ENCODE measurements around the gene RGL2. TPM values are rescaled to one million over a fixed set of nuclear protein-coding genes. Genes with fewer than 3 reads are reported as not detected.
"Not testable (repeated sequence)": the region's sequence is repeated elsewhere in the genome, so short reads cannot be mapped to it uniquely, and the experiment has no call there.

The RGL2 gene, protein sequence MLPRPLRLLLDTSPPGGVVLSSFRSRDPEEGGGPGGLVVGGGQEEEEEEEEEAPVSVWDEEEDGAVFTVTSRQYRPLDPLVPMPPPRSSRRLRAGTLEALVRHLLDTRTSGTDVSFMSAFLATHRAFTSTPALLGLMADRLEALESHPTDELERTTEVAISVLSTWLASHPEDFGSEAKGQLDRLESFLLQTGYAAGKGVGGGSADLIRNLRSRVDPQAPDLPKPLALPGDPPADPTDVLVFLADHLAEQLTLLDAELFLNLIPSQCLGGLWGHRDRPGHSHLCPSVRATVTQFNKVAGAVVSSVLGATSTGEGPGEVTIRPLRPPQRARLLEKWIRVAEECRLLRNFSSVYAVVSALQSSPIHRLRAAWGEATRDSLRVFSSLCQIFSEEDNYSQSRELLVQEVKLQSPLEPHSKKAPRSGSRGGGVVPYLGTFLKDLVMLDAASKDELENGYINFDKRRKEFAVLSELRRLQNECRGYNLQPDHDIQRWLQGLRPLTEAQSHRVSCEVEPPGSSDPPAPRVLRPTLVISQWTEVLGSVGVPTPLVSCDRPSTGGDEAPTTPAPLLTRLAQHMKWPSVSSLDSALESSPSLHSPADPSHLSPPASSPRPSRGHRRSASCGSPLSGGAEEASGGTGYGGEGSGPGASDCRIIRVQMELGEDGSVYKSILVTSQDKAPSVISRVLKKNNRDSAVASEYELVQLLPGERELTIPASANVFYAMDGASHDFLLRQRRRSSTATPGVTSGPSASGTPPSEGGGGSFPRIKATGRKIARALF
- total RNA-seq (10 to 100 TPM; 41.4 to 82.0 (median 64.9) TPM), polyA plus RNA-seq (10 to 100 TPM; 26.9 to 66.0 TPM)
- long read RNA-seq, donor 1, transcript RGL2-247 (18 exons, 3,278 nt) = major isoform, 31 of 227 reads
- long read RNA-seq, donor 1, transcript RGL2-238 (17 exons, 2,687 nt) = minor isoform, 10 of 227 reads
- long read RNA-seq, donor 1, partial matches to known transcripts = 100 of 227 reads
- long read RNA-seq, donor 1, other reads (novel, unspliced or antisense) = 85 of 227 reads
- long read RNA-seq, donor 2 = 0 reads
- long read RNA-seq, donor 3, transcript RGL2-247 (18 exons, 3,278 nt) = major isoform, 44 of 187 reads
- long read RNA-seq, donor 3, partial matches to known transcripts = 57 of 187 reads
- long read RNA-seq, donor 3, other reads (novel, unspliced or antisense) = 82 of 187 reads

DNA sequence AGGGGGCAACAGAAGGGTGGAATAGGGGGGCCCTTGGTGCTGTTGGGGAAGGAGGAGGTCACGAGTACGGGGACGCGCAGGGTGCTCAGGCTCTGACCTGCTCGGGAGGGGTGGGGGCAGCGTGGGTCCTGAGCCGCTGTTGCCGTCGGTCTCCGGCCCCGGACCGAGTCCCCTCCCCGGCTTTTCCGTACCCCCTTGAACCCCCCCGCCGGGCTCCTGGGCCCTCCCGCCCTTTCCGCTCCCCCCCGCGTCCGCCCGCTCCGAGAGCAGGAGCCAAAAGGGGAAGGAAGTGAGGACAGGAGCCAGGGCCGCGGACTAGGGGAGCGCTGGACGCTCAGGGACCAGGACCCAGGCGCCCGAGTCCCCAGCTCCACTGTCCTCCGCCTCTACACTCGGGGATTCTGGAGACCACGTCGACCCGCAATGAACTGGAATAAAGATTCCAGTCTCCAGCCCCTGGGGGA is at the start of gene RGL2:
TSS of gene RGL2 (minus strand) at position 170 of the 464 bp plus-strand sequence. CDS start 332 bp downstream, outside the sequence.
- no peak for TF ChIP-seq POLR2A (IDR thresholded peaks at IDR 0.05)
- TF ChIP-seq, protein P1, sequence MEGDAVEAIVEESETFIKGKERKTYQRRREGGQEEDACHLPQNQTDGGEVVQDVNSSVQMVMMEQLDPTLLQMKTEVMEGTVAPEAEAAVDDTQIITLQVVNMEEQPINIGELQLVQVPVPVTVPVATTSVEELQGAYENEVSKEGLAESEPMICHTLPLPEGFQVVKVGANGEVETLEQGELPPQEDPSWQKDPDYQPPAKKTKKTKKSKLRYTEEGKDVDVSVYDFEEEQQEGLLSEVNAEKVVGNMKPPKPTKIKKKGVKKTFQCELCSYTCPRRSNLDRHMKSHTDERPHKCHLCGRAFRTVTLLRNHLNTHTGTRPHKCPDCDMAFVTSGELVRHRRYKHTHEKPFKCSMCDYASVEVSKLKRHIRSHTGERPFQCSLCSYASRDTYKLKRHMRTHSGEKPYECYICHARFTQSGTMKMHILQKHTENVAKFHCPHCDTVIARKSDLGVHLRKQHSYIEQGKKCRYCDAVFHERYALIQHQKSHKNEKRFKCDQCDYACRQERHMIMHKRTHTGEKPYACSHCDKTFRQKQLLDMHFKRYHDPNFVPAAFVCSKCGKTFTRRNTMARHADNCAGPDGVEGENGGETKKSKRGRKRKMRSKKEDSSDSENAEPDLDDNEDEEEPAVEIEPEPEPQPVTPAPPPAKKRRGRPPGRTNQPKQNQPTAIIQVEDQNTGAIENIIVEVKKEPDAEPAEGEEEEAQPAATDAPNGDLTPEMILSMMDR (IDR thresholded peaks at IDR 0.05) = no peak
- TF ChIP-seq EP300 (IDR thresholded peaks at IDR 0.05) = no peak
- intact Hi-C loops (cut with DNase I) = loop anchor here in 1 of 4 donors (10.0 kb wide), 1 partner anchor 116 kb away; the partner anchor contains the start of genes CUTA and PHF1
- H3K27ac ChIP-seq = peak within 1 kb of the TSS; percentile 73 to 96
- H3K36me3 ChIP-seq = no peaks in the 10 kb centered on the region
- H3K4me3 ChIP-seq = peak within 1 kb of the TSS; percentile 69
- whole genome bisulfite sequencing, 3 donors = 0 to 1% (median 1%) methylated on average over 30 to 34 of the region's 34 CpGs
- H3K4me1 ChIP-seq (ENCODE audit: insufficient read depth) = peaks cover 9% of the 10 kb centered on the region
- no peaks in the 10 kb centered on the region for H3K27me3 ChIP-seq
- H3K9me3 ChIP-seq = no peaks in the 10 kb centered on the region
- peak; percentile 84 to 90 (median 87) for DNase-seq

GRCh38 chr6:33347816-33348215 is 49.1 kb upstream of the RGL2 start:
- intact Hi-C loops (cut with DNase I) = no loop called here
- 76 to 78% (median 77%) methylated on average over 5 of the region's 5 CpGs for WGBS, 3 donors
- H3K27ac ChIP-seq = no peak overlapping the region
- H3K4me3 ChIP-seq = no peak overlapping the region
- TF ChIP-seq EP300 (IDR thresholded peaks at IDR 0.05) = no peak
- TF ChIP-seq, protein P1 (IDR thresholded peaks at IDR 0.05) = no peak
- DNase-seq = no peak
- H3K4me1 ChIP-seq (ENCODE audit: insufficient read depth) = no peaks in the 10 kb centered on the region
- no peaks in the 10 kb centered on the region for H3K9me3 ChIP-seq
- no peaks in the 10 kb centered on the region for H3K27me3 ChIP-seq
- H3K36me3 ChIP-seq = no peaks in the 10 kb centered on the region

DNA sequence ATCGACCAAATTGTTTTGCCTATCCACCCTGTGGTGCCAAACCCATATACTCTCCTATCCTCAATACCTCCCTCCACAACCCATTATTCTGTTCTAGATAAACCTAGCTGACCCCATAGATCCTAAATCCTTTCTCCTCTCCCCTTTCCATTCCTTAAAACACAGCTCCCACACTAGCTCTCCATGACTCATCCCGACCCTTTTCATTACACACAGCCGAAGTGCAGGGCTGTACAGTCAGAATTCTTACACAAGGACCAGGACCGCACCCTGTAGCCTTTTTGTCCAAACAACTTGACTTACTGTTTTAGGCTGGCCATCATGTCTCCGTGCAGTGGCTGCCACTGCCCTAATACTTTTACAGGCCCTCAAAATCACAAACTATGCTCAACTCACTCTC is 48.2 kb upstream of the RGL2 start:
- H3K4me3 ChIP-seq; H3K27ac ChIP-seq; intact Hi-C loops (cut with DNase I); H3K9me3 ChIP-seq; H3K4me1 ChIP-seq (ENCODE audit: insufficient read depth); H3K27me3 ChIP-seq; H3K36me3 ChIP-seq; DNase-seq: not testable (repeated sequence)
- WGBS, 3 donors = 68 to 83% (median 78%) methylated on average over 5 of the region's 5 CpGs

GRCh38 chr6:33344701-33345697 is 46.3 kb upstream of the RGL2 start:
- Histone ChIP-seq H3K4me3 (no peak overlapping the region), H3K27ac (no peak overlapping the region), H3K9me3 (no peaks in the 10 kb centered on the region), H3K36me3 (no peaks in the 10 kb centered on the region), H3K4me1 (ENCODE audit: insufficient read depth) (no peaks in the 10 kb centered on the region), H3K27me3 (no peaks in the 10 kb centered on the region)
- TF ChIP-seq, protein P1 (IDR thresholded peaks at IDR 0.05) = peak; percentile 49 to 71 (median 57)
- no peak for TF ChIP-seq EP300 (IDR thresholded peaks at IDR 0.05)
- intact Hi-C loops (cut with DNase I) = no loop called here
- DNase-seq = peak; percentile 54 to 76 (median 63)
- WGBS, 3 donors = 13 to 16% (median 14%) methylated on average over 22 of the region's 22 CpGs
